Mesenchymal stem cell (in vitro differentiated cells and primary cell): ENCODE measurements around the gene FFAR2.

Experiments used
- DNase-seq: peaks from one replicate; pipeline ENCODE4 v3.0.0-alpha.2; 2013
- H2AFZ ChIP-seq: one replicate; pipeline ENCODE4 v1.6.1; 2013; ENCODE audit warnings: low read depth, mild to moderate bottlenecking, control low read depth, inconsistent platforms, low read length, moderate library complexity
- H2AK5ac ChIP-seq: 2 replicates; pipeline ENCODE4 v1.6.1; 2013; ENCODE audit warnings: low read length, moderate library complexity, mild to moderate bottlenecking, inconsistent platforms; ENCODE audit not compliant: severe bottlenecking
- H2BK120ac ChIP-seq: one replicate; pipeline ENCODE4 v1.6.1; 2013; ENCODE audit warnings: low read depth, mild to moderate bottlenecking, inconsistent platforms, low read length, moderate library complexity
- H2BK12ac ChIP-seq, 2 experiments: one replicate each; pipeline ENCODE4 v1.6.1; 2013; ENCODE audit warnings: inconsistent platforms in 2 of 2, low read length in 2 of 2, mild to moderate bottlenecking in 2 of 2, moderate library complexity in 2 of 2, control low read depth in 1 of 2
- H2BK15ac ChIP-seq: one replicate; pipeline ENCODE4 v1.6.1; 2013; ENCODE audit warnings: mild to moderate bottlenecking, low read depth, inconsistent platforms; ENCODE audit not compliant: poor library complexity, severe bottlenecking
- H2BK5ac ChIP-seq: 2 replicates; pipeline ENCODE4 v1.6.1; 2013; ENCODE audit warnings: low read depth, mild to moderate bottlenecking, low read length, control low read depth, inconsistent platforms; ENCODE audit not compliant: poor library complexity, severe bottlenecking
- H3K14ac ChIP-seq, 2 experiments: one replicate each; pipeline ENCODE4 v1.6.1; 2013; ENCODE audit warnings: inconsistent platforms in 2 of 2, low read length in 2 of 2, control low read depth in 1 of 2, mild to moderate bottlenecking in 1 of 2, moderate library complexity in 1 of 2
- H3K18ac ChIP-seq, 2 experiments: one replicate each; pipeline ENCODE4 v1.6.1; 2013; ENCODE audit warnings: inconsistent platforms in 2 of 2, low read length in 2 of 2, control low read depth in 1 of 2, low read depth in 1 of 2, mild to moderate bottlenecking in 1 of 2
- H3K23ac ChIP-seq, 2 experiments: one replicate each; pipeline ENCODE4 v1.6.1; 2013; ENCODE audit warnings: inconsistent platforms in 2 of 2, low read length in 2 of 2, mild to moderate bottlenecking in 2 of 2, moderate library complexity in 2 of 2, control low read depth in 1 of 2
- H3K27ac ChIP-seq: 2 replicates; pipeline ENCODE4 v1.5.1; 2013; ENCODE audit warnings: mild to moderate bottlenecking, moderate library complexity, low read length, control low read depth, inconsistent platforms; ENCODE audit not compliant: poor library complexity, severe bottlenecking
- H3K27me3 ChIP-seq, 2 experiments: 2 replicates each; pipeline versions ENCODE4 v1.6.1 to v1.7.0; 2013; ENCODE audit warnings: low read length in 2 of 2, mild to moderate bottlenecking in 2 of 2, moderate library complexity in 2 of 2, control low read depth in 1 of 2, inconsistent platforms in 1 of 2; ENCODE audit not compliant: control insufficient read depth in 1 of 2, insufficient read depth in 1 of 2
- H3K36me3 ChIP-seq, 2 experiments: 2 replicates each; pipeline versions ENCODE4 v1.6.1 to v1.7.0; 2013; ENCODE audit warnings: low read length in 2 of 2, control low read depth in 1 of 2, inconsistent platforms in 1 of 2, low read depth in 1 of 2, mild to moderate bottlenecking in 1 of 2; ENCODE audit not compliant: insufficient read depth in 2 of 2, control insufficient read depth in 1 of 2
- H3K4ac ChIP-seq, 2 experiments: one replicate each; pipeline ENCODE4 v1.6.1; 2013; ENCODE audit warnings: inconsistent platforms in 2 of 2, low read length in 2 of 2, mild to moderate bottlenecking in 2 of 2, moderate library complexity in 2 of 2, control low read depth in 1 of 2, low read depth in 1 of 2
- H3K4me1 ChIP-seq: 2 replicates; pipeline ENCODE4 v1.6.1; 2013; ENCODE audit warnings: low read depth, low read length, control low read depth; ENCODE audit not compliant: control insufficient read depth, insufficient read depth
- H3K4me2 ChIP-seq: 2 replicates; pipeline ENCODE4 v1.6.1; 2013; ENCODE audit warnings: low read length, mild to moderate bottlenecking, inconsistent platforms; ENCODE audit not compliant: poor library complexity, severe bottlenecking
- H3K4me3 ChIP-seq, 2 experiments: 2 replicates each; pipeline versions ENCODE4 v1.5.1 to v1.7.0; 2013; ENCODE audit warnings: low read length in 2 of 2, mild to moderate bottlenecking in 2 of 2, control low read depth in 1 of 2, low read depth in 1 of 2; ENCODE audit not compliant: insufficient read depth in 1 of 2
- H3K79me1 ChIP-seq: replicated peaks from 2 replicates; pipeline ENCODE4 v1.6.1; 2013; ENCODE audit warnings: mild to moderate bottlenecking, control low read depth, low read length, inconsistent platforms; ENCODE audit not compliant: poor library complexity, severe bottlenecking
- H3K9ac ChIP-seq: 2 replicates; pipeline ENCODE4 v1.7.0; 2013; ENCODE audit warnings: mild to moderate bottlenecking, low read length, moderate library complexity
- H3K9me3 ChIP-seq: 2 replicates; pipeline ENCODE4 v1.7.0; 2013; ENCODE audit warnings: mild to moderate bottlenecking, low read length; ENCODE audit not compliant: control insufficient read depth
- H4K8ac ChIP-seq: one replicate; pipeline ENCODE4 v1.6.1; 2013; ENCODE audit warnings: inconsistent platforms, mild to moderate bottlenecking, low read length, moderate library complexity
- H4K91ac ChIP-seq: one replicate; pipeline ENCODE4 v1.6.1; 2013; ENCODE audit warnings: mild to moderate bottlenecking, low read length, inconsistent platforms
- WGBS: methylation state at CpG from one replicate; pipeline ENCODE4 v1.1.7; 2013; ENCODE audit warnings: mixed read lengths; 5-methylcytosine and 5-hydroxymethylcytosine counted together

The FFAR2 gene

DNA sequence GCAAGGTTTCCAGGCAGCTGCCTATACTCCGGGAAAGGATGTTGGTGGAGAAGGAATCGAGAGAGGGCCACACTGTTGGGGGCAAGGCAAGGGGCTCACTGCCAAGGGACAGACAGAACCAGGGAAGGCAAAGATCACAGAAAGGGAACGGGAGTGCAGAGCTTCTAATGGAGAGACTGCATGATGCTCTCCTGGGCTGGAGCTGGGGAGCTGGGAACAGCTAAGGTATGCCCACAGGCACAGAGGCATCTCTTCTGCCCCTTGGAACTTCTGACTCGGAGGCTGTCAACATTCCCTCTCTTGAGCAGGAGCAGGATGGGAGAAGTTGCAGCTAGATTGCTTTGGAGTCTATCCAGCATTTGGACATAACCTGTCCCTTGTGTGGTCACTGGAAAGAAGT, 22.4 kb upstream of the FFAR2 start:
- Histone ChIP-seq H4K91ac (no peak overlapping the region), H2BK12ac (no peak overlapping the region), H3K18ac (no peak overlapping the region), H2BK15ac (no peak overlapping the region), H2AK5ac (no peak overlapping the region), H2BK120ac (no peak overlapping the region), H3K9me3 (no peaks in the 10 kb centered on the region), H3K23ac (no peak overlapping the region), H2AFZ (no peak overlapping the region), H3K27ac (no peak overlapping the region), H3K27me3 (peaks cover 0 to 44% of the 10 kb centered on the region in 2 experiments), H3K4ac (no peak overlapping the region), H3K36me3 (no peaks in the 10 kb centered on the region), H3K4me1 (no peaks in the 10 kb centered on the region), H2BK5ac (no peak overlapping the region), H3K4me3 (no peak overlapping the region), H3K9ac (no peak overlapping the region), H4K8ac (no peak overlapping the region), H3K14ac (no peak overlapping the region), H3K4me2 (no peak overlapping the region), H3K79me1 (no peaks in the 10 kb centered on the region)
- no peak for DNase-seq
- 87% methylated on average over 4 of the region's 4 CpGs for WGBS

- H3K9ac ChIP-seq, result no peak overlapping the region
- no peaks in the 10 kb centered on the region for H3K36me3 ChIP-seq
- H2BK12ac ChIP-seq, result no peak overlapping the region
- no peak overlapping the region for H3K14ac ChIP-seq
- no peaks in the 10 kb centered on the region for H3K9me3 ChIP-seq
- no peak overlapping the region for H3K18ac ChIP-seq
- H2BK120ac ChIP-seq, result no peak overlapping the region
- H2BK5ac ChIP-seq, result no peak overlapping the region
- H3K4me2 ChIP-seq, result no peak overlapping the region
- no peak overlapping the region for H3K4me3 ChIP-seq
- WGBS, result 63% methylated on average over 2 of the region's 4 CpGs
- no peaks in the 10 kb centered on the region for H3K4me1 ChIP-seq
- H3K4ac ChIP-seq, result no peak overlapping the region
- H3K79me1 ChIP-seq, result no peaks in the 10 kb centered on the region
- no peak for DNase-seq
- H3K27ac ChIP-seq, result no peak overlapping the region
- H3K27me3 ChIP-seq, result peaks cover 0 to 43% of the 10 kb centered on the region in 2 experiments
- H4K8ac ChIP-seq, result no peak overlapping the region
- no peak overlapping the region for H2BK15ac ChIP-seq
- no peak overlapping the region for H4K91ac ChIP-seq
- no peak overlapping the region for H2AFZ ChIP-seq
- no peak overlapping the region for H3K23ac ChIP-seq
- no peak overlapping the region for H2AK5ac ChIP-seq
Observed at GRCh38 chr19:35427187-35427586, 20.9 kb upstream of the FFAR2 start.

DNA sequence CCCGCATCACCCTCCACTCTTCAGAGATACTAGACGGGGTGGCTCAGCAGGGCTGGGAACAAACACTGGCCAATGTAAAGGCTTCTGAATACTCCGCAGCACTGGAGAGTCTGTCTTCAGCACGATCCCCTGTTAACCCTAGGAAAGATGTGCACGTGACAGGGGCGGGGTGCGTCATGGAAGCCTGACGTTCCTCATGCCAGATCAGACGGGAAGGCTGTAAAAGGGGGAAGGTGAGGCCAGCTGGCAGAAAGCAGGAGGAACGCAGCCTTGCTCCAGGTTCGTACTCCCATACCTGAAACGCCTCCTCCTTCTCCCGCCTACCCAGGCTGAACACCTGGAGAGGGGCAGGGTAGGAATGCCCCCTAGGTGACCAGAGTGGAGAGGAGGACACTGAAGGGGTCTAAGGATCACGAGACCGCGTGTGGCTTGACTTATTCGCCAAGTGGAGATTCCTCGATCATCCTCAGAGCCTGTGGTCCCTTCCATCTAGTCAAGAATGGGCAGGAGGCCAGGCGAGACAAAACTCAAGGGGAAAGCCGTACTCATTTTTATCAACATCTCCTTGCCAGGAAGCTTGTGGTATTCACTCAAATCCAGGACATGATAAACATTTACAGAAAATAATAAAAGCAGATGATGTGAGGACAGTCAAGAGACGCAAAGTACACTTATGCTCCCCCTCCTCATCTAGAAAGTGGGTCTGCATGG, 18.2 kb upstream of the FFAR2 start:
- no peak overlapping the region for H3K18ac ChIP-seq
- WGBS, result 89% methylated on average over 20 of the region's 21 CpGs
- H3K4me2 ChIP-seq, result no peak overlapping the region
- H2BK5ac ChIP-seq, result no peak overlapping the region
- no peak overlapping the region for H4K91ac ChIP-seq
- H3K36me3 ChIP-seq, result no peaks in the 10 kb centered on the region
- H3K4ac ChIP-seq, result no peak overlapping the region
- H3K4me3 ChIP-seq, result no peak overlapping the region
- peaks cover 0 to 48% of the 10 kb centered on the region in 2 experiments for H3K27me3 ChIP-seq
- H3K9me3 ChIP-seq, result no peaks in the 10 kb centered on the region
- no peak overlapping the region for H3K9ac ChIP-seq
- H2AK5ac ChIP-seq, result no peak overlapping the region
- no peak overlapping the region for H2BK15ac ChIP-seq
- H4K8ac ChIP-seq, result no peak overlapping the region
- H2AFZ ChIP-seq, result no peak overlapping the region
- no peaks in the 10 kb centered on the region for H3K79me1 ChIP-seq
- H2BK12ac ChIP-seq, result no peak overlapping the region
- H3K14ac ChIP-seq, result no peak overlapping the region
- H2BK120ac ChIP-seq, result no peak overlapping the region
- no peak overlapping the region for H3K27ac ChIP-seq
- DNase-seq, result no peak
- no peak overlapping the region for H3K23ac ChIP-seq
- peaks cover 3% of the 10 kb centered on the region for H3K4me1 ChIP-seq

- no peak overlapping the region for H3K4ac ChIP-seq
- H4K8ac ChIP-seq, result no peak overlapping the region
- peaks cover 3% of the 10 kb centered on the region for H3K4me1 ChIP-seq
- no peak overlapping the region for H3K18ac ChIP-seq
- H2AK5ac ChIP-seq, result no peak overlapping the region
- H3K4me3 ChIP-seq, result no peak overlapping the region
- H3K9me3 ChIP-seq, result no peaks in the 10 kb centered on the region
- H3K23ac ChIP-seq, result no peak overlapping the region
- H2BK12ac ChIP-seq, result no peak overlapping the region
- no peaks in the 10 kb centered on the region for H3K36me3 ChIP-seq
- no peak overlapping the region for H3K14ac ChIP-seq
- H2BK5ac ChIP-seq, result no peak overlapping the region
- H3K9ac ChIP-seq, result no peak overlapping the region
- H2BK120ac ChIP-seq, result no peak overlapping the region
- H2BK15ac ChIP-seq, result no peak overlapping the region
- no peak overlapping the region for H3K4me2 ChIP-seq
- no peak overlapping the region for H4K91ac ChIP-seq
- peaks cover 0 to 41% of the 10 kb centered on the region in 2 experiments for H3K27me3 ChIP-seq
- no peak overlapping the region for H2AFZ ChIP-seq
- peak; percentile 13 for DNase-seq
- H3K27ac ChIP-seq, result no peak overlapping the region
- no peaks in the 10 kb centered on the region for H3K79me1 ChIP-seq
- WGBS, result 84% methylated on average over 4 of the region's 5 CpGs
Observed at GRCh38 chr19:35430409-35431144, 17.5 kb upstream of the FFAR2 start.
